Stimulated activated CD8-positive, alpha-beta memory T cell treated with anti-CD3 and anti-CD28 coated beads, Interleukin-15, amount 100 ng/mL, for 1 hour (primary cell): ENCODE measurements around the gene PELI3.

Experiments
- DNase-seq: peaks from one replicate; pipeline ENCODE4 v3.0.0-alpha.2; 2020; ENCODE audit warnings: low read depth

Gene PELI3

DNA sequence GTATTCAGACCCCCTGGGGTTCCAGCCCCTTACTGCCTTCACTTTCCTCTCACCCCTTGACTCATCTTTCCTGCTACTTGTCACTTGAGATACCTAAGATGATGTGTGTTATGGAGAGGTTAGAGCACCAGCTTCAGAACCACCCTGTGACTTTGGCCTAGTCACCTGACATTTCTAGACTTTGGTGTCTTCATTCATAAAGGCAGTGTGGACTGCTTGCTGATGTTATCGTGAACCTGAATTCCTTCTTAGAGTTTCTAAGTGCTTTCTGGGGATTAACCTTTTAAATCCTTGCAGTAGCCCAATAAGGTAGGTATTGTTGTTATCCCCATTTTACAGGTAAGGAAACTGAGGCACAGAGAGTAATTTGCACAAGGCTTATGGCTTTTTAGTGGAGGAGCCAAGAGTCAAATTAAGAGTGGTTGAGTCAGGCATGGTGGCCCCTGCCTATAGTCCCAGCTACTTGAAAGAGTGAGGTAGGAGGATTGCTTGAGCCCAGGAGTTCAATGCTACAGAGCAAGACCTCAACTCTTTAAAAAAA is 38.6 kb downstream of the PELI3 start:
- DNase-seq: no peak

DNA sequence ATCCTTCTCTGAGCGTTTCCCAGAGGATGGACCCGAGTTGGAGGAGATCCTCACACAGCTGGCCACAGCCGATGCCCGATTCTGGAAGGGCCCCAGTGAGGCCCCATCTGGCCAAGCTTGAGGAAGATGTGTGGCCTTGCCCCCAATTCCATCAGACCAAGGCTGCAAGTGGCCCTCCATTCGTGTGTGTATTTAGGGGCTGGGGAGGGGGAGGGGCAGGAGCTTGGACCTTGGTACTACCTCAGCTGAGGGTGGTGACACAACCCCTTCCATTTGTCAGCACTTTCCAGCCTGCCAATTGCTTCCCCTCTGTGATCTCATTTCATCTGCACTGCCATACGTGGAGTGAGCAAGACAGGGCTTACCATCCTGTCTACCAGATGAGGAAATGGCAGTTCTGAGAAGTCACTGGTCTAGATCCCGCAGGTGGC is 42.4 kb downstream of the PELI3 start:
- no peak for DNase-seq

DNA sequence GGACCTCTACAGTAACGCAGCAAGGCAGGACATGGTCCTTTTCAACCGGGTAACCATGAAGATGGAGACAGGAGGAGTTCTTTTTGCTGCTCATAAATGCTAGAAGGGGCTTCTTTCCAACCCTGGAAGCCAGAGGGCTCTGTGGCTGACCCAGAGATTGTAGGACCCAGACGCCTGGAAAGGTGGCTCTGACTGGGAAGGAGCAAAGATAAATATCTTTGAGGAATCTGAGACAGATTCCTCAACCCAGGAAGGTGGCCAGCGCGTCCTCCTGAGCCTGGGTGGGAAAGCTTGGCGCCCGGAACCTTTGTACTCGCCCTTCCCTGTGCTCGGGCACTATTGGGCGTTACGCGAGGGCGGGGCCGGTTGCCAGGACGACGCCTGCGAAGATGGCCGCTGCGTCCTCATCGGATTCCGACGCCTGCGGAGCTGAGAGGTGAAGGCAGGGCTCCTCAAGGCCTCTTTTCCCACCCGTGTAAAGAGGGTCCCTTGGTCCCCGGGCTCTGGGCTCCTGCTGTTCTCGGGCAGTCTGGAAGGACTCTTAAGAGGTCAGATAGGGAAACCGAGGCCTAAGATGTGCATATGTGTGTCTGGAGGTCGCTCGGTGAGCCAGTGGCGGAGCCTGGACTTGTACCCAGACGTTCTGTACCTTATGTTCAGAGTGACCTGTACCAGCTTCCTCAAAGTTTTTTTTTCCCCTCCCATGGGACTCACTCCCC is 43.7 kb downstream of the PELI3 start, which contains the start of gene BBS1:
Gene BBS1, plus strand, starts transcription at position 365 of the 719 bp plus-strand sequence. Its CDS starts 25 bp downstream, at position 390.
- DNase-seq: peak; percentile 73

DNA sequence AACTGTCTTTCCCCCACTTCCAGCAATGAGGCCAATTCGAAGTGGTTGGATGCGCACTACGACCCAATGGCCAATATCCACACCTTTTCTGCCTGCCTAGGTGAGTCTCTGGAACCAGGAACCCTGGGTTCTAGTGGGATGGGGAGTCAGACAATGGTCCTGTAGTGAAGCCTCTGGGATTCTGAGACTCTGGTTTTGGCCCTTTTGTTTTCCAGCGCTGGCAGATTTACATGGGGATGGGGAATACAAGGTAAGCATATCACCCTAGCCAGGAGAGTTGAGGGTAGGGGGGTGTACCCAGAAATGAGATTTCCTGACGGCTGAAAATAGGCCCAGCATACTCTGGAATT is 44.3 kb downstream of the PELI3 start:
- no peak for DNase-seq

DNA sequence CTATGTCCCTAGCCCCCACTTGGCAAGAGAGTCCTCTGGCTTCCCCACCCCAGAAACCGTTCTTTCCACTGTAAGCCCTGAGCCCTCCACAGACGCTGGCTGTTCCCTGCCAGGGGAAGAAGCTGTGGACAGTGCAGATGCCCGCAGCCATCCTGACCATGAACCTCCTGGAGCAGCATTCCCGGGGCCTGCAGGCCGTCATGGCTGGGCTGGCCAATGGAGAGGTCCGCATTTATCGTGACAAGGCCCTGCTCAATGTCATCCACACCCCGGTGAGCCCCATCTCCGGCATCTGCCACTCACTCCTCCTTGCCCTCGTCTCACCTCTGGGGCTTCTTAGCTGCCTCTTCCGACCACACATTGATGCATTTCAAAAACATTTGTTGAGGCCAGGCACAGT is 56.9 kb downstream of the PELI3 start:
- no peak for DNase-seq

DNA sequence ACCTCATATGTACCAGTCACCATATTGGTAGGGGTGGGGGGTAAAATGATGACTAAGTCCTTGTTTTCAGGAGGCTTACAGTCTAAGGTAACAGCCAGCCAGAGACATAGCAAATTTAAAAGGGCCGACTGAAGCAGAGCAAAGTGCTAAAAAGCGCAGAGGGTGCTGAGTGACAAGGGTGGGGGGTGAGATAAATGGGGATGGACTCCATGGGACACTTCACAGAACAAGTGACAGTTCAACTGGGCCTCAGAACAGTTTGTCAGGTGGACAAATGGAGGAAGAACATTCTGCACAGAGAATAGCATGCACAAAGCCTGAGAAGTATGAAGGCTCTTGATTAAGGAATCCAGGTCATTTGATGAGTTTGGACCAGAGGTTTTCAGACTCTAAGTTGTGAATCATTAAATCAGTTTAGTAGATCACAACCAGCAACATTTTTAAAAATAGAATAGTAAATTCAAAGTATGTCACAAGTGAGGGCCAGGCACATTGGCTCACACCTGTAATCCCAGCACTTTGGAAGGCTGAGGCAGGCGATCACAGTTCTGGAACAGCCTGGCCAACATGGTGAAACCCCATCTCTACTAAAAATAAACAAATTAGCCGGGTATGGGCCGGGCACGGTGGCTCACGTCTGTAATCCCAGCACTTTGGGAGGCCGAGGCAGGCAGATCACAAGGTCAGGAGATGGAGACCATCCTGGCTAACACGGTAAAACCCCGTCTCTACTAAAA is 57.8 kb downstream of the PELI3 start:
- no peak for DNase-seq
